Endothelial cell of umbilical vein (primary cell): Measurements from ENCODE around the gene MCC. TPM values are rescaled to one million over a fixed set of nuclear protein-coding genes. Genes with fewer than 3 reads are reported as not detected.

Source experiments
- BruUV-seq: library from RNA; stranded (reverse); fragments of 400-500 nt; replicated peaks from 2 replicates; lab custom pipeline; 2021; lab: Mats Ljungman, UMichigan
- CTCF ChIA-PET: fragments of 300-600, 350-600 bp; sonication (Branson Sonifier 250); formaldehyde crosslinking; loops from one replicate; lab custom pipeline; 2021; ENCODE audit warnings: antibody characterized with exemption, inconsistent platforms; lab: Charles Lee
- POLR2A ChIA-PET: fragments of 300-600, 350-600 bp; sonication (Branson Sonifier 250); formaldehyde crosslinking; loops from one replicate; lab custom pipeline; 2021; ENCODE audit warnings: antibody characterized with exemption, inconsistent platforms; lab: Charles Lee
- DNase-seq: peaks from one replicate; pipeline ENCODE4 v3.0.0-alpha.2; 2011; ENCODE audit warnings: low read depth, low spot score
- FAIRE-seq: peaks from 2 replicates; lab custom pipeline; 2011; peaks lifted over from hg19 to GRCh38; lab: Jason Lieb, UNC
- H2AFZ ChIP-seq: 2 replicates; pipeline ENCODE4 v1.6.0; 2012; ENCODE audit warnings: low read depth, low read length, control low read depth, inconsistent platforms
- H3K27ac ChIP-seq: 2 replicates; pipeline ENCODE4 v1.5.1; 2011; ENCODE audit warnings: low read depth, mild to moderate bottlenecking, control low read depth, low read length, moderate library complexity; ENCODE audit not compliant: insufficient read depth
- H3K27me3 ChIP-seq, 2 experiments: 2 replicates each; pipeline versions ENCODE4 v1.6.0 to v1.6.1; 2011; ENCODE audit warnings: low read length in 2 of 2, mixed read lengths in 1 of 2; ENCODE audit not compliant: control insufficient read depth in 2 of 2, insufficient read depth in 2 of 2
- H3K36me3 ChIP-seq, 2 experiments: 2 replicates in 1 of 2; 3 replicates in 1 of 2; pipeline ENCODE4 v1.5.1; 2011; ENCODE audit warnings: low read length in 2 of 2, mild to moderate bottlenecking in 1 of 2, moderate library complexity in 1 of 2; ENCODE audit not compliant: control insufficient read depth in 2 of 2, insufficient read depth in 2 of 2; ENCODE audit errors: extremely low read depth in 1 of 2
- H3K4me1 ChIP-seq: 3 replicates; pipeline ENCODE4 v1.5.1; 2011; ENCODE audit warnings: mild to moderate bottlenecking, low read length; ENCODE audit not compliant: control insufficient read depth, insufficient read depth; ENCODE audit errors: extremely low read depth
- H3K4me2 ChIP-seq: 2 replicates; pipeline ENCODE4 v1.6.1; 2011; ENCODE audit warnings: low read length, control low read depth, mixed read lengths; ENCODE audit not compliant: insufficient read depth
- H3K4me3 ChIP-seq, 3 experiments: fragments of 200-600 bp in 1 of 3; sonication (generic), shearing (Covaris generic) in 1 of 3; replicated peaks in 1 of 3; 2 replicates each; pipeline ENCODE4 v1.5.1; 2011 to 2016; ENCODE audit warnings: control low read depth in 3 of 3, low read length in 3 of 3, mild to moderate bottlenecking in 2 of 3, inconsistent platforms in 1 of 3, low read depth in 1 of 3, moderate library complexity in 1 of 3; ENCODE audit not compliant: insufficient read depth in 1 of 3
- H3K79me2 ChIP-seq: 2 replicates; pipeline ENCODE4 v1.6.0; 2012; ENCODE audit warnings: low read length, inconsistent platforms; ENCODE audit not compliant: control insufficient read depth, insufficient read depth
- H3K9ac ChIP-seq: replicated peaks from 2 replicates; pipeline ENCODE3; 2011; ENCODE audit warnings: low read length, control low read depth; ENCODE audit not compliant: insufficient read depth; ENCODE audit errors: extremely low read depth
- H3K9me1 ChIP-seq: replicated peaks from 3 replicates; pipeline ENCODE4 v1.6.0; 2011; ENCODE audit warnings: mild to moderate bottlenecking, low read length; ENCODE audit not compliant: control insufficient read depth, insufficient read depth; ENCODE audit errors: extremely low read depth
- H3K9me3 ChIP-seq: replicated peaks from 2 replicates; pipeline ENCODE4 v1.5.1; 2012; ENCODE audit warnings: low read length, inconsistent platforms; ENCODE audit not compliant: control insufficient read depth, insufficient read depth
- H4K20me1 ChIP-seq: replicated peaks from 2 replicates; pipeline ENCODE3; 2011; ENCODE audit warnings: mild to moderate bottlenecking, low read length; ENCODE audit not compliant: control insufficient read depth, insufficient read depth; ENCODE audit errors: extremely low read depth
- CTCF ChIP-seq, 2 donors: IDR thresholded peaks; 1 replicate in 1 of 2; 2 replicates in 1 of 2; pipeline ENCODE4 v1.5.1; 2011; ENCODE audit warnings: low read length in 2 of 2, mild to moderate bottlenecking in 2 of 2, moderate library complexity in 2 of 2, control low read depth in 1 of 2, inconsistent platforms in 1 of 2, low read depth in 1 of 2; ENCODE audit not compliant: insufficient read depth in 1 of 2; ENCODE audit errors: extremely low read depth in 1 of 2
- EZH2 ChIP-seq: IDR thresholded peaks from 2 replicates; pipeline ENCODE4 v1.6.1; 2012; ENCODE audit warnings: borderline replicate concordance, low read depth, mild to moderate bottlenecking, moderate library complexity, low read length, inconsistent platforms; ENCODE audit not compliant: severe bottlenecking
- FOS ChIP-seq: IDR thresholded peaks from 2 replicates; pipeline ENCODE4 v1.6.1; 2011; ENCODE audit warnings: mild to moderate bottlenecking, low read length, moderate library complexity, borderline replicate concordance; ENCODE audit not compliant: insufficient read depth
- GATA2 ChIP-seq: IDR thresholded peaks from 2 replicates; pipeline ENCODE4 v1.7.0; 2011; ENCODE audit warnings: low read depth, mild to moderate bottlenecking, moderate library complexity, mixed read lengths, low read length; ENCODE audit not compliant: insufficient read length, insufficient read depth
- JUN ChIP-seq: IDR thresholded peaks from 2 replicates; pipeline ENCODE4 v1.6.1; 2011; ENCODE audit warnings: borderline replicate concordance, low read depth; ENCODE audit not compliant: insufficient read length, insufficient read depth
- MAX ChIP-seq: IDR thresholded peaks from 2 replicates; pipeline ENCODE4 v1.6.1; 2011; ENCODE audit not compliant: insufficient read depth, insufficient read length
- MYC ChIP-seq: IDR thresholded peaks from one replicate; pipeline ENCODE4 v1.6.1; 2011; ENCODE audit warnings: mild to moderate bottlenecking, low read depth, low read length
- POLR2A ChIP-seq: IDR thresholded peaks from 2 replicates; pipeline ENCODE4 v1.6.1; 2012; ENCODE audit warnings: low read depth, mild to moderate bottlenecking, control low read depth, low read length
- POLR2AphosphoS5 ChIP-seq: IDR thresholded peaks from 2 replicates; pipeline ENCODE4 v1.6.1; 2012; ENCODE audit warnings: low read depth, mild to moderate bottlenecking, control low read depth, low read length, moderate library complexity; ENCODE audit not compliant: insufficient read depth
- dilution Hi-C: fragments of 300-500 bp; cut with MboI; formaldehyde crosslinking; loops from one replicate; pipeline ENCODE4 v1.15.0; 2019; ENCODE audit warnings: low sequenced_read_pairs; ENCODE audit not compliant: extremely low pct_ligation_motif_present
- intact Hi-C: fragments of 100-400 bp; cut with micrococcal nuclease; formaldehyde crosslinking; loops from one replicate; pipeline ENCODE4 v1.10.0; 2022
- polyA plus RNA-seq, 4 experiments: library from polyadenylated mRNA; depleted of rRNA in 3 of 4; stranded (reverse) in 3 of 4; unstranded in 1 of 4; fragments of >200 nt; gene quantifications; 2 replicates each; pipeline versions ENCODE4 v1.2.1 to v1.2.3, GENCODE V29; 2011 to 2012; ENCODE audit warnings: missing spikeins in 1 of 4
- total RNA-seq: library from RNA; stranded (reverse); gene quantifications from 2 replicates; pipeline ENCODE4 v1.2.3, GENCODE V29; 2021

Gene MCC
- total and polyA plus RNA-seq, 2 donors (not counting 3 experiments of a cell fraction or from before 2014, with no cell fraction given): 6.9 to 27.5 TPM

GRCh38 chr5:113189291-113189690 lies 299.0 kb downstream of the MCC start:
- no peaks in the 10 kb centered on the region for H3K79me2 ChIP-seq
- dilution Hi-C loops: no loop called here

More at GRCh38 chr5:113189291-113189690, 299.0 kb downstream of the MCC start:
- Histone ChIP-seq H3K27me3 (no peaks in the 10 kb centered on the region), H3K9me3 (no peaks in the 10 kb centered on the region), H2AFZ (no peak overlapping the region), H3K4me1 (no peaks in the 10 kb centered on the region), H3K36me3 (no peaks in the 10 kb centered on the region), H3K27ac (no peak overlapping the region), H3K9me1 (no peaks in the 10 kb centered on the region), H4K20me1 (no peaks in the 10 kb centered on the region), H3K4me3 (no peak overlapping the region), H3K9ac (no peak overlapping the region), H3K4me2 (no peak overlapping the region)
- no peak for FAIRE-seq
- no peak for DNase-seq
- ChIA-PET POLR2A (no interaction called here), CTCF (interaction anchor here (0.8 to 1.1 kb wide), 2 partner anchors 13 to 30 kb away, joined by 3 read pairs; no protein-coding TSS in a partner anchor)
- intact Hi-C loops: no loop called here
- TF ChIP-seq CTCF (IDR thresholded peaks at IDR 0.05; ENCODE audit: extremely low read depth in 1 of 2, insufficient read depth in 1 of 2, low read depth in 1 of 2, low read length in 2 of 2): no peak
- no peak for TF ChIP-seq POLR2A
- no peak for TF ChIP-seq EZH2
- no peak for TF ChIP-seq POLR2AphosphoS5
- TF ChIP-seq FOS: no peak
- no peak for TF ChIP-seq MYC
- no peak for TF ChIP-seq MAX
- TF ChIP-seq JUN: no peak
- no peak for TF ChIP-seq GATA2
- BruUV-seq: no TSS peak
